CD4-positive, CD25-positive, alpha-beta regulatory T cell (primary cell): ENCODE measurements around the gene AUTS2. TPM values are rescaled to one million over a fixed set of nuclear protein-coding genes. Genes with fewer than 3 reads are reported as not detected.

Source experiments
- ATAC-seq, 2 donors: fragments of 150-1000 bp; cut with Tn5 transposase; one replicate each; pipeline ENCODE4 v1.10.0; 2021; ENCODE audit warnings: low read depth in 2 of 2, moderate number of reproducible peaks in 2 of 2, moderate library complexity in 1 of 2
- DNase-seq, 3 donors: peaks; one replicate each; pipeline versions ENCODE4 v3.0.0 to v3.0.0-alpha.2; 2012 to 2022; ENCODE audit warnings: mixed read lengths in 1 of 3
- H3K27ac ChIP-seq: one replicate; pipeline ENCODE4 v1.7.0; 2013; ENCODE audit warnings: mild to moderate bottlenecking, low read length; ENCODE audit not compliant: insufficient read depth, poor library complexity, severe bottlenecking
- H3K27me3 ChIP-seq: one replicate; pipeline ENCODE4 v1.7.0; 2013; ENCODE audit warnings: low read length; ENCODE audit not compliant: control insufficient read depth, insufficient read depth
- H3K36me3 ChIP-seq: one replicate; pipeline ENCODE4 v1.7.0; 2013; ENCODE audit warnings: mild to moderate bottlenecking, low read length, moderate library complexity; ENCODE audit not compliant: control insufficient read depth, insufficient read depth
- H3K4me1 ChIP-seq: 2 replicates; pipeline ENCODE4 v1.7.0; 2013; ENCODE audit warnings: mild to moderate bottlenecking, low read length; ENCODE audit not compliant: insufficient read depth, control insufficient read depth, poor library complexity, severe bottlenecking
- H3K4me3 ChIP-seq: one replicate; pipeline ENCODE4 v1.7.0; 2013; ENCODE audit warnings: low read depth, mild to moderate bottlenecking, low read length, moderate library complexity
- H3K9me3 ChIP-seq, 2 experiments: 1 replicate in 1 of 2; 2 replicates in 1 of 2; pipeline ENCODE4 v1.7.0; 2013; ENCODE audit warnings: low read length in 2 of 2, mild to moderate bottlenecking in 1 of 2, moderate library complexity in 1 of 2; ENCODE audit not compliant: control insufficient read depth in 2 of 2
- H3K27ac Mint-ChIP-seq, 3 donors: one replicate each; pipeline ENCODE4 v1.8.0; 2020 to 2022; ENCODE audit warnings: mild to moderate bottlenecking in 3 of 3, mixed read lengths in 3 of 3, moderate library complexity in 2 of 3
- H3K27me3 Mint-ChIP-seq: one replicate; pipeline ENCODE4 v1.8.0; 2022; ENCODE audit warnings: mild to moderate bottlenecking, mixed read lengths
- H3K36me3 Mint-ChIP-seq: one replicate; pipeline ENCODE4 v1.8.0; 2020; ENCODE audit warnings: mixed read lengths
- H3K4me1 Mint-ChIP-seq, 4 donors: one replicate each; pipeline ENCODE4 v1.8.0; 2020 to 2022; ENCODE audit warnings: mixed read lengths in 4 of 4, mild to moderate bottlenecking in 1 of 4
- H3K4me3 Mint-ChIP-seq, 4 donors: one replicate each; pipeline ENCODE4 v1.8.0; 2020 to 2022; ENCODE audit warnings: mild to moderate bottlenecking in 4 of 4, mixed read lengths in 4 of 4, moderate library complexity in 3 of 4
- H3K9me3 Mint-ChIP-seq, 7 donors: one replicate each; pipeline ENCODE4 v1.8.0; 2020 to 2022; ENCODE audit warnings: mixed read lengths in 7 of 7, mild to moderate bottlenecking in 3 of 7, moderate library complexity in 2 of 7
- polyA plus RNA-seq, 4 donors: library from polyadenylated mRNA; unstranded; fragments of 300-500 nt; fragmentation: Illumina TruSeq; gene quantifications; one replicate each; pipeline ENCODE4 v1.2.3, GENCODE V29; 2021
- total RNA-seq: library from RNA; stranded (reverse); gene quantifications from one replicate; pipeline ENCODE4 v1.2.3, GENCODE V29; 2022

Gene AUTS2
- total and polyA plus RNA-seq, 5 donors from 2014 or later, result 0.47 to 32.4 (median 0.74) TPM

GRCh38 chr7:69739190-69739589, 140.9 kb downstream of the AUTS2 start:
- Histone ChIP-seq H3K27ac (no peak overlapping the region), H3K27me3 (no peaks in the 10 kb centered on the region), H3K4me3 (no peak overlapping the region), H3K4me1 (no peaks in the 10 kb centered on the region), H3K36me3 (no peaks in the 10 kb centered on the region), H3K9me3 (no peaks in the 10 kb centered on the region)
- DNase-seq, result peak in 1 of 3 donors; percentile 28
- ATAC-seq, result peak; percentile 22 to 41
- no peak overlapping the region for H3K27ac Mint-ChIP-seq
- peaks cover 6% of the 10 kb centered on the region for H3K27me3 Mint-ChIP-seq
- H3K9me3 Mint-ChIP-seq, result peaks cover 0 to 2% (median 0%) of the 10 kb centered on the region in 7 donors
- H3K4me3 Mint-ChIP-seq, result no peak overlapping the region
- no peaks in the 10 kb centered on the region for H3K36me3 Mint-ChIP-seq
- peaks cover 2 to 13% (median 10%) of the 10 kb centered on the region in 4 donors for H3K4me1 Mint-ChIP-seq

- no peak overlapping the region for H3K27ac ChIP-seq
- H3K4me3 Mint-ChIP-seq, result no peak overlapping the region
Measured at GRCh38 chr7:69739931-69740431, 141.7 kb downstream of the AUTS2 start.

GRCh38 chr7:69742237-69742636, 144.0 kb downstream of the AUTS2 start:
- Mint-ChIP-seq H3K4me1 (peaks cover 2 to 13% (median 10%) of the 10 kb centered on the region in 4 donors), H3K27ac (no peak overlapping the region), H3K27me3 (no peaks in the 10 kb centered on the region), H3K36me3 (no peaks in the 10 kb centered on the region), H3K4me3 (no peak overlapping the region), H3K9me3 (peaks cover 0 to 2% (median 0%) of the 10 kb centered on the region in 7 donors)
- Histone ChIP-seq H3K27ac (no peak overlapping the region), H3K4me1 (no peaks in the 10 kb centered on the region), H3K27me3 (no peaks in the 10 kb centered on the region), H3K36me3 (no peaks in the 10 kb centered on the region), H3K4me3 (no peak overlapping the region), H3K9me3 (no peaks in the 10 kb centered on the region)
- ATAC-seq, result no peak
- DNase-seq, result no peak

More at GRCh38 chr7:69739931-69740431, 141.7 kb downstream of the AUTS2 start:
- Mint-ChIP-seq H3K36me3 (no peaks in the 10 kb centered on the region), H3K27me3 (no peaks in the 10 kb centered on the region), H3K9me3 (peaks cover 0 to 2% (median 0%) of the 10 kb centered on the region in 7 donors), H3K4me1 (peaks cover 2 to 13% (median 10%) of the 10 kb centered on the region in 4 donors), H3K27ac (no peak overlapping the region)
- no peaks in the 10 kb centered on the region for H3K9me3 ChIP-seq
- ATAC-seq, result peak in 1 of 2 donors; percentile 27
- H3K27me3 ChIP-seq, result no peaks in the 10 kb centered on the region
- H3K4me1 ChIP-seq, result no peaks in the 10 kb centered on the region
- DNase-seq, result peak in 1 of 3 donors; percentile 3
- H3K4me3 ChIP-seq, result no peak overlapping the region
- no peaks in the 10 kb centered on the region for H3K36me3 ChIP-seq

- DNase-seq, result no peak
- H3K27ac ChIP-seq, result no peak overlapping the region
- peaks cover 0 to 2% (median 0%) of the 10 kb centered on the region in 7 donors for H3K9me3 Mint-ChIP-seq
- H3K27ac Mint-ChIP-seq, result no peak overlapping the region
- no peaks in the 10 kb centered on the region for H3K4me1 ChIP-seq
- H3K4me3 Mint-ChIP-seq, result no peak overlapping the region
- no peaks in the 10 kb centered on the region for H3K36me3 Mint-ChIP-seq
- H3K9me3 ChIP-seq, result no peaks in the 10 kb centered on the region
- H3K36me3 ChIP-seq, result no peaks in the 10 kb centered on the region
- H3K27me3 ChIP-seq, result no peaks in the 10 kb centered on the region
- no peak overlapping the region for H3K4me3 ChIP-seq
- no peak for ATAC-seq
- no peaks in the 10 kb centered on the region for H3K27me3 Mint-ChIP-seq
- H3K4me1 Mint-ChIP-seq, result peaks cover 2 to 12% (median 10%) of the 10 kb centered on the region in 4 donors
Measured at GRCh38 chr7:69743436-69743835, 145.2 kb downstream of the AUTS2 start.

- ATAC-seq (no peak), DNase-seq (no peak)
- Histone ChIP-seq H3K4me3 (no peak overlapping the region), H3K4me1 (no peaks in the 10 kb centered on the region), H3K36me3 (no peaks in the 10 kb centered on the region), H3K27ac (no peak overlapping the region), H3K9me3 (no peaks in the 10 kb centered on the region), H3K27me3 (no peaks in the 10 kb centered on the region)
- Mint-ChIP-seq H3K36me3 (no peaks in the 10 kb centered on the region), H3K4me3 (no peak overlapping the region), H3K27ac (no peak overlapping the region), H3K4me1 (peaks cover 2 to 12% (median 5%) of the 10 kb centered on the region in 4 donors), H3K9me3 (peaks cover 0 to 2% (median 0%) of the 10 kb centered on the region in 7 donors), H3K27me3 (no peaks in the 10 kb centered on the region)
Measured at GRCh38 chr7:69744026-69744425, 145.8 kb downstream of the AUTS2 start.

- H3K36me3 ChIP-seq, result no peaks in the 10 kb centered on the region
- DNase-seq, result no peak
- H3K9me3 ChIP-seq, result no peaks in the 10 kb centered on the region
- no peak for ATAC-seq
- H3K4me1 ChIP-seq, result no peaks in the 10 kb centered on the region
- Mint-ChIP-seq H3K36me3 (no peaks in the 10 kb centered on the region), H3K4me1 (no peaks in the 10 kb centered on the region), H3K27me3 (no peaks in the 10 kb centered on the region), H3K9me3 (peaks cover 0 to 2% (median 0%) of the 10 kb centered on the region in 7 donors), H3K27ac (no peak overlapping the region), H3K4me3 (no peak overlapping the region)
- H3K27ac ChIP-seq, result no peak overlapping the region
- no peaks in the 10 kb centered on the region for H3K27me3 ChIP-seq
- H3K4me3 ChIP-seq, result no peak overlapping the region
Measured at GRCh38 chr7:69746383-69746782, 148.1 kb downstream of the AUTS2 start.

- H3K9me3 Mint-ChIP-seq, result peaks cover 0 to 2% (median 0%) of the 10 kb centered on the region in 7 donors
- no peak for ATAC-seq
- Histone ChIP-seq H3K36me3 (no peaks in the 10 kb centered on the region), H3K4me1 (no peaks in the 10 kb centered on the region), H3K27ac (no peak overlapping the region), H3K9me3 (no peaks in the 10 kb centered on the region), H3K4me3 (no peak overlapping the region), H3K27me3 (no peaks in the 10 kb centered on the region)
- H3K27ac Mint-ChIP-seq, result no peak overlapping the region
- DNase-seq, result no peak
- H3K36me3 Mint-ChIP-seq, result no peaks in the 10 kb centered on the region
- H3K4me1 Mint-ChIP-seq, result no peaks in the 10 kb centered on the region
- H3K27me3 Mint-ChIP-seq, result no peaks in the 10 kb centered on the region
- no peak overlapping the region for H3K4me3 Mint-ChIP-seq
Measured at GRCh38 chr7:69747144-69747543, 148.9 kb downstream of the AUTS2 start.

GRCh38 chr7:69748530-69748929, 150.3 kb downstream of the AUTS2 start:
- H3K4me1 Mint-ChIP-seq, result no peaks in the 10 kb centered on the region
- DNase-seq, result no peak
- Histone ChIP-seq H3K4me3 (no peak overlapping the region), H3K4me1 (no peaks in the 10 kb centered on the region), H3K9me3 (no peaks in the 10 kb centered on the region), H3K27me3 (no peaks in the 10 kb centered on the region), H3K36me3 (no peaks in the 10 kb centered on the region), H3K27ac (no peak overlapping the region)
- H3K27me3 Mint-ChIP-seq, result no peaks in the 10 kb centered on the region
- H3K4me3 Mint-ChIP-seq, result no peak overlapping the region
- ATAC-seq, result no peak
- H3K36me3 Mint-ChIP-seq, result no peaks in the 10 kb centered on the region
- H3K9me3 Mint-ChIP-seq, result peaks cover 0 to 2% (median 0%) of the 10 kb centered on the region in 7 donors
- no peak overlapping the region for H3K27ac Mint-ChIP-seq
